GM21423 (cell line): ENCODE data around the gene UTRN.

Experiments used
- ATAC-seq: cut with Tn5 transposase; IDR thresholded peaks from one replicate; pipeline ENCODE4 v1.9.1; 2021; ENCODE audit warnings: mild to moderate bottlenecking, moderate library complexity; ENCODE audit not compliant: unreplicated experiment

UTRN gene

DNA sequence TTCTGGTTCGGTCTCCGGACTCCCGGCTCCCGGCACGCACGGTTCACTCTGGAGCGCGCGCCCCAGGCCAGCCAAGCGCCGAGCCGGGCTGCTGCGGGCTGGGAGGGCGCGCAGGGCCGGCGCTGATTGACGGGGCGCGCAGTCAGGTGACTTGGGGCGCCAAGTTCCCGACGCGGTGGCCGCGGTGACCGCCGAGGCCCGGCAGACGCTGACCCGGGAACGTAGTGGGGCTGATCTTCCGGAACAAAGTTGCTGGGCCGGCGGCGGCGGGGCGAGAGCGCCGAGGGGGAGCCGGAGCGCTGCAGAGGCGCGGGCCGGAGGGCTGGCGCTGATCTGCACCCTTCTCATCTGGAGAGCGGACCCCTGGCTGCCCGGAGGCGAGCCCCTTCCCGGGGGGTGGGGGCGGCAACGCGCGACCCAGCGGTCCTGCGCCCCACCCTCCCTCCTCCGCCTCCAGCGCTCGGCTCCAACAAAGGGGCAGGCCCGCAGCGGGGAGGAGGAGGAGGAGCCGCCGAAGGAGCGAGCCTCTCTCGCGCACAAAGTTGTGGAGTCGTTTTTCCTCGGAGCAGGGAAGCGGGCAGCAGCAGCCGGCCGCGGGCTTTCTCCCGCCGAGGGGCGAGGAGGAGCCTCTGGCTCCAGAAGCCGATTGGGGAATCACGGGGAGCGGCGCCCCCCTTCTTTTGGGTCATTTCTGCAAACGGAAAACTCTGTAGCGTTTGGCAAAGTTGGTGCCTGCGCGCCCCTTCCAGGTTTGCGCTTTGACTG is at the start of gene UTRN:
Gene UTRN (plus strand): TSS at position 553 of the 765 bp plus-strand sequence. CDS start 6,494 bp downstream, outside the sequence.
- peak; percentile 62 for ATAC-seq

DNA sequence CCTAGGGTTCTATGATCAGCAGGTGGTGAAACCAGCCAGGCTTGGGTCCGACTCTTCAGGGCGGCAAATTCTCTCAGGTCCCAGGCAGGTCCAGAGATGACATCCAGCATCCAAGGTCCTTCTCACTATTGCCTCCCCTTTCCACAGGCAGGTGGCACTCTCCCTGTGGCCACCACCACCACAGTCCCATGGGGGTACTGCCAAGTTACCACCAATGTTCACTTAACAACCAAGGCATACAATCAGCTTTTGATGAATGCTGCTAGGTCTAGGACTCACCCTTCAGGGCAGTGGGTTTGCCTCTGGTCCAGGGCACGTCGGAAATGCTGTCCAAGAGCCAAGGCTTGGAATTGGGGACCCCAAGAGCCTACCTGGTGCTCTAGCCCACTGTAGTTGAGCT is 40.4 kb upstream of the UTRN start:
- no peak for ATAC-seq

DNA sequence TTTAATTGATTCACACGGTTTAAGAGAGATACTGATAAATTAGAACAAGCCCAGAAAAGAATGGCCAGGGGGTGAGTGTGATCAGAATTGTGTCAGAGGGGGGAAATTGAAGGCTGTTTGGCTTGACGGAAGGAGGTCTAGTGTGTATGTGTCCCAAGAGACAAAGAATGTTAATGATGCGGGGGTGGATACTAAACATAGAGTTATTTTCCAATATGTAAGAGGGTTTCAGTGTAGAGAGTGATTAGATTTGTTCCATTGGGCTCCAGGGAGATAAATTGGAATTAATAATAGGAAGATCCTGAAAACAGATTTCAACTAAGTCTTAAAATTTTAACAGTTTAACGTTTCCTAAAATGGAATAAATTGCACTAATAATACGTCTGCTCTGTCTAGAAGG is 38.1 kb upstream of the UTRN start:
- no peak for ATAC-seq

DNA sequence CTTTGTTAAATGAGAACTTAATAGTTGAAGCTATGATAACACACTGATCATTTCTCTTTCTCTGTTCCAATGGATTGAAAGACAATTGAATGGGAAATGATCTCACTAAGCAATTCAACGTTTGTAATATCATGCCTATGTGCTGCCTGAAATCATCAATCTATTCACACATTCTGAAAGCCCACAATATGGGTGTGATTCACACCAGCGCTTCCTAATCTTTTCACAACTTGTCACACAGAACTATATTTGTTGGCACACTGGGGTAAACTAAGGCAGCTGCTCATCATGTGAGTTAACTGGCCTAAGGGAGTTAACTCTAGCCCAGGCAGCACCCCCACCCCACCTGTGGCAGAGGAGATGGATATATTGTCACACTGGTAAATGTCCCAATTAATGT is 37.1 kb upstream of the UTRN start:
- no peak for ATAC-seq

DNA sequence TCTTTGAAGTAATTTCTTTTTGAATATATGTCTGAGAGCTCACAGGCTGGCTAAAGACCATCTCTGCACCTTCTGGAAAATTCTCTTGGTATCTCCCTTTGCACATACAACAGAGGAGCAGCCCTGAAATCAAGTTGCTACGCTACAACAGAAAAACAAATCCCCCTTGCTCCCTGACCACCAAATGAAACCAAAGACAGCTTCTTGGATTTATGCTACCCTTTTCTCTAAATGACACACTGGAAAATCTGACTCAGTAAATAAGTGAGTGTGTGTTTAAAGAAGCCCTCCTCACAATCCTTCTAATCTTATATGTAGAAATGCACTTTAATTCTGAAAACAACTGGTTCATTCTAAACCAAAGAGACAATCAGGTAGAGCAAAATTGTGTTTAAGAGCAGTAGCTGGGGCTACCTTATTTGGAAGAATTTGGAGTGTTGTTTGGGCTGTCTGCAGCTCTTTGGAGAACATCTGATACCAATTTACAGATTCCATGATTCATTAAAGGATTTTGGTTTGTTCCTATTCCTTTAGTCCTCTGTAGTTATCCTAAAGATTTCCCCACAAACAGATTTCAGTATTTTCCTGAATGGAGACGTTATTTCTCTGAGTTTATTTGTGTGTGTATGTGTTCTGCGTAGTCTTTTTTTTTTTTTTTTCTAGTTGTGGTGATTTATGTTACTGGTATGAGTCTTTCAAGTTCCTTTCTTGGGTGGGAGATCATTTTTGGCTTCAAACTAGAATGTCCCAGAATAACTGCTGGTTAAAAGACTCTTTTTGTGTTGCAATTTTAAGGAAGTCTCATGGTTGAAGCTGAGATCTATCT is 36.4 kb upstream of the UTRN start:
- no peak for ATAC-seq

DNA sequence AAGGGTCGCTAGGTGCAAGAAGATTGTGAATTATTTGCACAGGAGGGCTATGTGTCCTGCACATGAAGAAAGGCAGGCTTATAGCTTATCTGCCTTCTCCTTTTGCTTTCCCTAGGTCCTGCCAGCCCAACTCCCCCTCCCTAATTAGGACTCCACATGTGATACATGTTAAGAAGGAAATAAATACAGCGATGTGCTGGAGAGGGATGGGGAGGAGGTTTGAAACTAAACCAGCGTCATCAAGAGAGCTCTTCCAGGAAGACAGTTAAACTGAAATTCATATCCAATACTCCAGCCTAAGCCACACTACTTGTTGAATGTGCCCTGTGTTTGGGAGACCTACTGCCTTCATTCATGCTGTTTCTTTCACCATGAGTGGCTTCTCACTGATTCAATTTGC is 34.9 kb upstream of the UTRN start:
- ATAC-seq = no peak

DNA sequence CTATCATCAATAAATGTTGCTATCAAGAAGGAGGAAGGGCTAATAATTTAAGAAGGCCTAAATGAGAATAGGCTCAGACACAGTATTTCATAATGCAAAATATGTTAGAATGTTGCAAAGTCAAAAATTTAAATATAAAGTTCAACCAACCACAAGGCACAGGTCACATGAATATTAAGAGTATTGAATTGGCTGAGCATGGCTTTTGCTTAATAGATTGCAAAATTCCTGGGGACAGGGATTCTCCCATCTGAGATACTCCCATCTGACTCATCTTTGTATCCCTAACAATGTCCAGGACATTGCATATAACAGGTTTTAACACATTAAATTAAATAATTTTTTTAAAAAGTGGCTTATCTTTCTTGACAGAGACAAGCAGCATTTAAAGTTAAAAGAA is 32.9 kb upstream of the UTRN start:
- ATAC-seq = no peak

DNA sequence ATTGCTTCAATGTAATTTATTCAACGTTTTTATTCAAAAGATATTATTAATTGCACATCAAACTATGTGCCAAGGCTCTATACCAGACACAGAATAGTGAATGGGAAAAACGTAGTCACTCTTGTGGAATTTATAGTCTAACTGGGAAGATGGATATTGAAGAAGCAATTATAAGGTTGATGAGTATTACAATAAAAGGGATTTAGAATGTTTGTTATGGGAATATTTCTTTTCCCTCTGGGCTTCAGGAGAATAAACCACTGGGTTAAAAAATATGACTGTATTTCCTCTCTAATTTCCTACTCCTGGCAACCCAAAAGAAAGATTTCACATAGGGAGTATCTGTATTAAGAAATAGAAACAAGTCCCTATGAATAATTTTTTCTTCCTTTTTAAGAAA is 25.1 kb upstream of the UTRN start:
- no peak for ATAC-seq

DNA sequence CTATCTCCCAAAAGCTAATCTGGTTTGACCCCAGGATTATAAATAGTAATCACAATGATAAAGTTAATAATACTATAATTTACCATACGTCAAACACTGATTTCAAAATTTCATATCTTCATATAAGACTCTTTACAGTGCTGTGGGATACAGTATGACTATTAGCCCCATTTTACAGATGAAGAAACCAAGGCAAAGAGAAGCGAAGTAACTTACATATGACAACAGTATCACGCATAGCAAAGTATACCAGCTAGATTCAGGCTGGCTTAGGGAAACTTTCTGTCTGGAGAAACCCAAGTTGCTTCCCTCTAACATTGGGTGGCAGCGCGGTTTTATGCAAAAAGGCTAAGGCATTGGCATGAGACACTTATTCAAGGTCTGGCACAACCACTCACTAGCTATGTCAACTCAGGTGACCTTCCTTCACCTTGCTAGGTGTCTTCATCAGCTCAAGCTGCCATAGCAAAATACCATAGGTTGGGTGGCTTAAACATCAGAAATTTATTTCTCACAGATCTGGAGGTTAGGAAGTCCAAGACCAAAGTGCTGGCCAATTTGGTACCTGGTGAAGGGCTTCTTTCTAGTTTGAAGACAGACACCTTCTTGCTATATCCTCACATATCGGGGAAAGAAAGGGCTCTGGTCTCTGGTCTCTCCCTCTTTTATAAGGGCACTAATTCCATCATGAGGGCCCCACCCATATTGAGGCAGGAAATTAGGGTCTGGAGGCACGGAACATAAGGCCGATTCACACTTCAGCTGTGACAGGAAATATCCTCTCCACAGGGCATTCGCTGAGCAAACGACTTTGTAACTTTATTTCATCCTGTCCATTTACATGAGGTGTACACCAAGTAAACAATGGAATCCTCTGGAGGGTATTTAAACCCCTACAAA is 22.4 kb upstream of the UTRN start:
- no peak for ATAC-seq

DNA sequence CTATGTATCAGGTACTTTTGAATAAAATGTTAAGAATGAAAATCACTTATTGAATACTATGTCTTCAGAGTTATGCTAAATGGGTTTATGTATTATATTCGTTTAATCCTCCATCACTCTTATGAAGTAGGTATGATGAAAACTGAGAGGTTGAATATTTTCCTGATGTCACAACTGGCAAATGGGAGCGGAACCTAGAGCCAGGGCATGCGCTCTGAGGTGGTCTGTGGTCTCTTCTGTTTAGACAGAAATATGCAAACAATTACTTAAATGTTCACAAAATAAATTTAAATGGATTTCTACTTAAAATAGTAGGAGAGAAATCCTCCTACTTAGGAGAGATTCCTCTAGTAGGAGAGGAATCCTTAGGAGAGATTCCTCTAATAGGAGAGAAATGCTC is 21.3 kb upstream of the UTRN start:
- no peak for ATAC-seq

DNA sequence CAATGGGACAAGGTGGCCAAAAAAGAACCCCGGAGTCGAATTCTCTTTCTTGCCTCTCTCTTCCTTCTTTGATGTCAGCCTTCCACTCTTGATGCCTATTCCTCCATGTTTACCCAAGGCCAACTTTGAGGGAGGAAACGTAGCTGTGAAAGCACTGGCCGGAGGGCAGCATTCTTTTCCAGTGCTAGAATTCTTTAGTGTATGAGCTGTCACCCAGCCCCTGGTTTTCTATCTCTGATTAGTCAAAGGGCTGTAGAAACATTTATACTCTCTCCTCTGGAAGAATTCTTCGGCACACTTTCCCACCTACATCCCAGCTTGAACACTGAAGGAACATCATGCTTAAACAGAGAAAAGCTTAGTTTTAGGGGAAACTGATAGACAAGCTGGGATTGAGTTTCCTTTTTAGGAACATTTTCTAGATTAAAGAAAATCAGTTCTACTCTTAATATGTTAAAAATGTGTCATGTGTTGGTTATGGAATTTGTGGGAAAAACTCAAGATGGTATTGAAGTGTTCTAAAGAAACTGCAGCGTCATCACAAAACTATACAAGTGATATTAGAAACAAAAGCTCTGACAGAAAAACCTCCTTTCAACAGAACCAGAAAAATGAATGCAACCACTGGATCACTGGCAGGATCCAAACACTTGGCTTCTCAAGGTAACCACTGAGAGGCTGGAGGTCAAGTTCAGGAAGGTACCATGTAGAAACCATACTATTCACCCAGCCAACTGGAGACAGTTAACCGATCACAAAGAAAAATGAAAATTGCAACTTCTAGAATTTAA is 20.7 kb upstream of the UTRN start:
- no peak for ATAC-seq

DNA sequence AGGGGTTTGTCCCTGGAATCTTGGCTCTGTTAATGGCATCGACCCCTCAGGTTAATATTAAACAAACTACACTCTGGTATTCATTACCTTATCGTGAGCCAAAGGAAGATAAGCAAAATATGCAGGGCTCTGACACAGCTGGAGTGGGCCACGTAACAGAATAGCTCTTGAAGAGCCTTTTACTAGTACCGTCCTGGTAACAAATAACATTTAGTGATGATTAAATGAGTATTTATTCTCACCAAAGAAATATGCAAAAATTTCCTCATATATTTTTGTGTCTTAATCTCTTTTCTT is 20.1 kb upstream of the UTRN start:
- ATAC-seq = peak; percentile 14

DNA sequence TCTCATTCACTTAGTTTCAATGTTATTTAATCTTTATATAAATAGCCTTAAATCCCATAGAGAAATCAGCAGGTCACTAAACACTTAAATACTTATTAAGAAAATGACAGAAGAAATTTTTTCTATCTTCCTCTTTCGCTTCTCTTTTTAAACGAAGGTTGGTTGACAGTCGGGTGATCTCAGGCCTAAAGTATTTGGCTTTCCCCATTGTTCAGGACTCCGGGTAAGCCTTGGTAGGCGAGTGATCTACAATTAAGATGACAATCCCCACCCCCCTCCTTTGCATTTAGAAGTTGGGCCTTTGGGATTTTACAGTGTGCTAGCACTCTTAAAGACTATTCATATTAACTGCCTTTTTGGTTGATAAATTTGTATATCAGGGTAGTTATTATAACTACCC is 19.7 kb upstream of the UTRN start:
- peak; percentile 87 for ATAC-seq

DNA sequence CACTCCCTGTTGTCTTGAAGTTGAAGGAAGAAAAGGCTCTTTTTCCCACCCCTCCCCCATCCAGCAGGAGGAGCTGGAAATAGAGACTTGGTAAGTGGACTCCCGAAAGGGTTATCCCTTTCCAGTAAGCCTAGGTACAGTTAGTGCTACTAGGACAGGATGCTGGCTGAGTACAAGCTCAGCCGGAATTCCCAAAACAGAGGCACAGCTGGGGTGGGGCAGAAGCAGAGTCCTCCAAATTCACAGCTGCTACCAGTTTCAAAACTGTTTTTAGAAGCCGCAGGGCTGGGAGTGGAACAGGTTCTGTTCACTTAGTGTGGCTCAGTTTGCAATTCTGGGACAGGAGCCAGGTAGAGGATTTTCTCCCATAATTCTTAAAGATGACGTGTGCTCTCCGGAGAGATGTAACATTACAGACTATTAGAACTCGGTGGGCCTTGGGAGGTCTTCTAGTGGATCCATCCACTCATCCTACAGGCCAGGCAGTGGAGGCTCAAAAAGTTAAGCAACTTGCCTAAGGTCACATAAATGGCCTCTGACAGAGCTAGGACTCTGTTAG is 19.0 kb upstream of the UTRN start:
- ATAC-seq = no peak

DNA sequence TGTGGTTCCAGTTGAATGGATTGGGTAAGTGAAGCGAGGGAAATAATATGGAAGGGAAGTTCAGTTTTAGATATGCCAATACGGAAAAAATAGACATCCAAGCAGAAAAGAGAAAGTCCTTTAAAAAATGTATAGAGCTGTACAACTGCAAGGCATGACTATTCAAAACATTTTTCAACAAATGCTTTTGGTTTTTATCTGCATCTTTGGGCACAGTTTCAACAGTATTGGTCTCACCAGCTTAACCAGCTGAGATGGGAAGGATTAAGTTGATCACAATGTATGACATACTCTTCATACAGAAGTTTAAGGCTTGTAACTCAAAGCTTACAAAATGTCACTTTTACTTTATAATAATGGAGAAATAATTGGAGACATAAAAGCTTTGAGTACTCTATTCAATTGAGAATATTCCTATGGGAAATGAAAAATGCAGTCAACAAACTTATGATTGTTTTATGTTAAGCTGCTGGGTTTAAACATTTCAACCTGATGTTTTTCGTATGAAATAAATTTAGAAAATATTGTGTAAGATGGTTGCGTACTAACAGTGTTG is 16.3 kb upstream of the UTRN start:
- no peak for ATAC-seq

DNA sequence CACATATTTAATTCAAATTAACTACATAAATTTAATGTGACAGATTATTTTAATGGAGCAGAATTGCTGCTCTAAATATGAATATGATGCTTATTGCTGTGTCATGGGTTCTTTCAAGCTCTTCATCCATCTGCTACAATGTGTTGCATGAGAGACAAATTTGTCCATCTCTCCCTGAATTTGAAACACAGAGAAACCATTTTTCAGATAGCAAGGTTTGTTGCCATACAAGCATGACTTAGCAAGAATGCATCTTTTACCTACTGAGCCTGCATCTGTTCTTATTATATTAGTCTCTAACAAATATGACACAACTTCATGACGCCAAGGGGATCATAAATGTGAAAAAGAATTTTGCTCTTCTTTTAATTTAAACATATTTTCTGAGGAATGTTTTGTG is 8.0 kb upstream of the UTRN start:
- no peak for ATAC-seq

DNA sequence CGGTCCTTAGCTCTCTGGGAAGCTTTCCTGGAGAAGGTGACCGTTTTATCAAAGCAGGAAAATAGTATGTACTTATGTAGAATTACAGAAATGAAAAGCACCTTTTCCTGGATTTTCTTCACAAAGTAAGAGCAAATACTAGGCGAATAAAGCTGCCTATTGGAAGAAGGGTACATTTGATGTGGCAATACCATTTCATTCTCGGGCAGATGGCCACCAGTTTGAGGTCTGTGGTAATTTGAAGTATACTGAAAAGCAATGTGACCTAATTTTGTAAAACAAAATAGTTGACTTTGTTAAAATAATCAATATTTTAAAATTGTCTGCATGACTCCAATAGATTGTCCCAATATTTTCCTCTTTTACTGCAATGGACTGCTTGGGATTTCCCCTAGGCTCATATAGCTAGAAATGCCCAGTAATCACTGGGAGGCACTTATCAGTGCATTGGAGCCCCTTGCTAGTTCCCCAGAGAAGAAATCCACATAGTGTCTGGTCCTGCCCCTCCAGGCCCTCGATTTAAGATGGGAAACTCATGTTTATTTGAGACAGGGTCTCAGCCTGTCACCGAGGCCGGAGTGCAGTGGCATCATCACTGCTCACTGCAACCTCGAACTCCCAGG is 7.4 kb upstream of the UTRN start:
- ATAC-seq = no peak

DNA sequence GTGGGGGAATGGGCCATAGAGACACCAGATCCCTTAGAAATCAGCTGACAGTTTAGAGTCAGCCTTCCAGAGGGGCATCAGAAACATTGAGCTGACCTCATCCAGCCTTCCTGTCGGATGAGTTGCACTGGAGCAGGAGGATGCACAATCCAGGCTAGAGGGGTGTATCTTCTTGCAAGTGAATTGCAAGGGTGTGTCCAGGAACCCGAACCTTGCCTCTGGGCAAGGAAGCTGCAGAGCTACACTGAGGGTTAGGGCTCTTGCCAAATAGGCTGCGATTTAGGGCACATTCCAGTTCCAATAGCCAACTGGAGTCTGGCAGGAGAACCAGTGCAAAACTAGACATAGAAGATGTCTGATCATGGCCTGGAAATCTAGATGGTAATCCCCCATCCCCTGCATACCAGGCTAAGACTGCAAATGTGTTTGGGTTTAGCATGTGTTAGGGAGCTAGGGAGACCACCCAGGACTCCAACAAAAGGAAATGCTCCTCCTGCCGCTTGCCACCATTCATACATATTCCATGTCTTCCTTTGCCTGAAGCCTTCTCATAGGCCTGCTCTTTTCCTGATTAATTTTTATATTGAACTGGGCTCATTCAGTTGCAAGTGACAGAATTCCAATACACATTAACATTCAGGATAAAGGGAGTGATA is 6.3 kb upstream of the UTRN start:
- ATAC-seq = no peak

DNA sequence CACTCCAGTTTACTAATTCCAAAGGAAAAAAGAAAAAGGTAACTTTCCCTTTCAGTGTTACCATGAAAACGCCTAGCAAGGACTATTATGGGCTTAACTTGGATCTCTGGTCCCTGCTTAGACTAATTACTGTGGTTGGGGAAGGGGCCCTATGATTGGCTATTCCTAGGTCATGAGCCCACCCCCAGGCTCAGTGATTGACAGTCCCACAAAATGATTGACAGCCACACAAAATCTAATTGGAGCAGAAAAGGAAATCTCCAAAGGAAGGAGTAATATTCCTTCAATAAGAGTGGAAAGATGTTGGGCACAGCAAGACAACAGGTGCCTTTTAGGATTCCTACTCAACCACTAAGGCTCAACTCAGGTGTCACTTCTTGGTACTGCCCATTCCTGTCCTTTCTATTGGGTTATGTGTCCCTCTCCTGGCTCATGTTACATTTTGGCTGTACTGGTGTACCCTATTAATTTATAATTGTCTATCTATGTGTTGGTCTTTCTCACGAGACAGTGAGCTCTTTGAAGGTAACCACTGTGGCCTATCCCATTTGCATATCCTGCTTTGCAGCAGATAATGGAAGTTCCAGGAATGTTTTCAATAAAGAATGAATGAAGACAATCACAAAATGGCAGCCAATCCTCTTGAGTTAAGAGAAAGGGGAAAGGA is 5.5 kb upstream of the UTRN start:
- ATAC-seq = no peak
